ENCODE measurements around the gene PDX1. TPM values are rescaled to one million over a fixed set of nuclear protein-coding genes. Genes with fewer than 3 reads are reported as not detected.

Gene PDX1
- total RNA-seq, 1 experiment from 2014 or later = not detected

DNA sequence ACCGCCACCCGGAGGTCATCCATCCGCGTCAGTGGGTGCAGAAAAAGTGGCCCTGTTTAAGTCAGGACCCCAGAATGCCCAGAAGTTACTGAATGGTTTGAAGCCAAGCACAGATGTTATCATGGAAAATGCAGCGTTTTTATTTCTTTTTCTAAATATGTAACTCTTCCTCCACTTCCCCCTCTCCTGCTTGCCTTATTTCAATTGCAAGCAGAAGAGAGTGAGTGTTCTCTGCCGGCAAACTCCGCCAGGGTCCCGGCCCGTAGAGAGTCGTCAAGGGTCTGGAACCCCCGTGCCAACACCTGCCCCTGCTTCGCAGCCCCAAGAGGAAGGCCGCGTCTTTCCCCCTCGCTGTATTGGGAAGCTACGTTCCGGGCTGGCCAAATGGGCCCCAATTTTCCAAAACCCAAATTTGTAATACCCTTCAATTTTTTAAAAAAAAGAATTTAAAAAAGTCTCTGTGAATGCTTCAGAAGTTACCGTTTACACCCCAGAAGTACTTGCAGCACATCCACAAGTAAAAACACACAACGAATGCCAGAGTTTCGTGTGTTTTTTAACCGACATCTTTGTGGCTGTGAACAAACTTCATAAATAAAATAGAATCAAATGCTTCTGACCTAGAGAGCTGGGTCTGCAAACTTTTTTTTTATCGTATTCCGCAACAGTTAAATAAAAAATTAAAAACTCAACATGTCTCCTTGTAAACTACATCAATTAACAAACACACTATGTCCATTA is 712 bp upstream of the PDX1 start:
- Histone ChIP-seq H3K9me3 (replicated peaks) (no peaks in the 10 kb centered on the region), H3K36me3 (no peaks in the 10 kb centered on the region), H3K27me3 (no peaks in the 10 kb centered on the region), H3K4me3 (no peak overlapping the region), H3K27ac (no peak overlapping the region), H3K4me1 (no peaks in the 10 kb centered on the region)
- no peak for DNase-seq

DNA sequence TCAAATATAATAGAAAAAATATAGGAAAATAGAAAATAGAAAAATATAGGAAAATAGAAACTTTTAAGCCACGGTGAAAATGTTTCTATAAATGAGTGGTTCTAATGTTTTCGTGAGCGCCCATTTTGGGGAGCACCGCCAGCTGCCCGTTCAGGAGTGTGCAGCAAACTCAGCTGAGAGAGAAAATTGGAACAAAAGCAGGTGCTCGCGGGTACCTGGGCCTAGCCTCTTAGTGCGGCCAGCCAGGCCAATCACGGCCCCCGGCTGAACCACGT is 204 bp upstream of the PDX1 start:
- H3K36me3 ChIP-seq = no peaks in the 10 kb centered on the region
- no peak for DNase-seq
- no peaks in the 10 kb centered on the region for H3K27me3 ChIP-seq
- no peak overlapping the region for H3K27ac ChIP-seq
- no peaks in the 10 kb centered on the region for H3K9me3 ChIP-seq (replicated peaks)
- no peak overlapping the region for H3K4me3 ChIP-seq
- no peaks in the 10 kb centered on the region for H3K4me1 ChIP-seq

DNA sequence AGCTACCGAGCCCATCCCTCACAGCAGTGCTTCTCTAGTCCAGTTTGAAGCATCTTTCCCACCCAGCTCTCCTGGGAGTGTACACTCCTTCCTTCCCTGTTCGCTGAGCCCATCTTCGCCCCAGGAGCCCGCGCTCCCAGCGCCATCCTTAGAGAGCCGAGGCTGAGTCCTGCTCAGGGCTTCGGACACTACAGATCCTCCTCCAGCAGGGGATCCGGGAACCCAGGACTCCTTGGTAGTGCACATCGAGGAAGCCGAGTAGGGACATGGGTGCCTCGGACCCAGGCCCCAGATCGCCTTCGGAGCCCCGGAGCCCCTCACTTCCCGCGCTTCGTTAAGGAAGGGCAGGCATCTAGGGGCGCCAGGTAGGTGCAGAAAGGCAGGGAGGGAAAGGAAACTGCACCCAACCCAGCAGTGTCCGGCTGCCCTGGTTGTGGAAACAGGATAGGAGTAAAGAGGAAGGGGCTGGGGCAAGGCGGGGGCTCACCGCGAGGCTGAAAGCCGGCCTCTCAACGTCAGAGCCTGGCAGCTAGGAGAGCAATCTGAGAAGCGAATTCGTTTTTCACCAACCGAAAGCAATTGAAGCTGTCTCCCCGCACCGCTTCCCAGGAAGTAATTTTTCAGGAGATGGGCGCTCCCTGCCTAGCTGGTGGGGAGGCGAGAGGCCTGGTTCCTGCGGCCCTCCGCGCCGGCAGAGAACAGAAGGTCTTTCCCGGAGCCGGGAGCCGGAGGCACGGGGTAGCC is 1.0 kb downstream of the PDX1 start:
- no peak for DNase-seq
- Histone ChIP-seq H3K36me3 (no peaks in the 10 kb centered on the region), H3K4me3 (no peak overlapping the region), H3K9me3 (replicated peaks) (no peaks in the 10 kb centered on the region), H3K27ac (no peak overlapping the region), H3K4me1 (no peaks in the 10 kb centered on the region), H3K27me3 (peaks cover 3% of the 10 kb centered on the region; the same call in 1 of the 2 replicates)

DNA sequence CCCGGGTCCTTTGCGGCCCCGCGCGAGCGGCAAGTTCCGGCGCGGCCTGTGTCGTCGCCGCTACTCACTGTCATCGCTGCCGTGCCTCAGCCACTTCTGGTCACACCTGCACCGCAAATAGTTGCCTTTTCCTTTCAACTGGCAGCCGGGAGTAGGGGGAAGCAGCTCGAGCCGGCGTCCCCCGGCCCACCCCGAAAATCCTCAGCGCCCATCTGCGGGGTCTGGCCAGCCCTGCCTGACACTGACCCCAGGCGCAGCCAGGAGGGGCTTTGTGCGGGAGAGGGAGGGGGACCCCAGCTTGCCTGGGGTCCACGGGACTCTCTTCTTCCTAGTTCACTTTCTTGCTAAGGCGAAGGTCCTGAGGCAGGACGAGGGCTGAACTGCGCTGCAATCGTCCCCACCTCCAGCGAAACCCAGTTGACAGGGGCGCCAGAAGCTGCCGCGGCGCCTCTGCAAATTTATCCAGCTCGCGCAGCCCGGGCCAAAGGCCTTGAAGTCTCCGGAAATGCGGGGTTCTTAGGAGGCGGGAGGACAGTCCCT is 1.7 kb downstream of the PDX1 start:
- no peak for DNase-seq
- Histone ChIP-seq H3K4me1 (no peaks in the 10 kb centered on the region), H3K27me3 (peaks cover 7% of the 10 kb centered on the region), H3K9me3 (replicated peaks) (no peaks in the 10 kb centered on the region), H3K36me3 (no peaks in the 10 kb centered on the region), H3K4me3 (no peak overlapping the region), H3K27ac (no peak overlapping the region)

DNA sequence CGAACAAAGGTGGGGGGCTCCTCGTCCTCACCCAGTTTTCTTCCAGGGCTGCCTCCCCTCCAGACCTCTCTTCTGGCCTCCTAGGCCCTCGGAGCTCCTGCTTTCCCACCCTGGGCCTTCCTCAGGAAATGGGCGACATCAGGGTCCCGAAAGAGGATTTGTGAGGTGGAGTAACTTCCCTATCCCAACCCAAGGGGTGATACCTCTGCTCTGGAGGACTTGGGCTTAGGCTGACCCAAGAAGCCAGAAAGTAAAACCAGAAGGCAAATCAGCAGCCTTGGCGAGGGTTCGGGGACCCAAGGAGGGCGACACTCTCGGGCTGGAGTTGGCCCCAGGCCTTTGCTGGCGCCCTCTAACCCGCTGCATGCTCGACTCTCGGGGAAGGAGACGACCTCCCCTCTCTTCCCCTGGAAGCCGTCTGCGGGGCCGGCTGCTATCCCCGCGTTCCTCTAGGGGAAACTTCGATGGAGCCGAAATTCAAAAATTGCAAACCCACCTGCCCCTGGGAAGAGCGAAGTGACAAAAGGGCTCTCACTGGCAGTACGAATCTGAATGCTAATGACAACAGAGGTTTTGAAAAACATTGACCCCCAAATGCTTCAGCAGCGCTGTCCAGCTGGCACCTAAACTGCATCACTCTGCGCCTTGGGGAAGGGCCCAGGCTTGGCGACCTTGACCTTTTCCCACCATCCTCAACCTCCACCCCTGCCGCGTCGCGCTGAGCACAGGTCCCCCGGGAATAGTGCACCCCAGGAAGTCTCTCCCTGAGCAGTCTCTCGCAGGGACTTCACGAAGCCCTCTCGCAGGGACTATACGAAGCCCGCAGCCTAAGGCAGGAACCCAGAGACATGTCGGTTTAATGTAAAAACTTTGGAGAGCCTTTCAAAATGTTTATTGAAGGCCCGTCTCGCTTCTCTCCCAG is 2.4 kb downstream of the PDX1 start:
- Histone ChIP-seq H3K27ac (no peak overlapping the region), H3K4me1 (no peaks in the 10 kb centered on the region), H3K27me3 (peaks cover 14% of the 10 kb centered on the region), H3K36me3 (no peaks in the 10 kb centered on the region), H3K9me3 (replicated peaks) (no peaks in the 10 kb centered on the region), H3K4me3 (no peak overlapping the region)
- DNase-seq = no peak

DNA sequence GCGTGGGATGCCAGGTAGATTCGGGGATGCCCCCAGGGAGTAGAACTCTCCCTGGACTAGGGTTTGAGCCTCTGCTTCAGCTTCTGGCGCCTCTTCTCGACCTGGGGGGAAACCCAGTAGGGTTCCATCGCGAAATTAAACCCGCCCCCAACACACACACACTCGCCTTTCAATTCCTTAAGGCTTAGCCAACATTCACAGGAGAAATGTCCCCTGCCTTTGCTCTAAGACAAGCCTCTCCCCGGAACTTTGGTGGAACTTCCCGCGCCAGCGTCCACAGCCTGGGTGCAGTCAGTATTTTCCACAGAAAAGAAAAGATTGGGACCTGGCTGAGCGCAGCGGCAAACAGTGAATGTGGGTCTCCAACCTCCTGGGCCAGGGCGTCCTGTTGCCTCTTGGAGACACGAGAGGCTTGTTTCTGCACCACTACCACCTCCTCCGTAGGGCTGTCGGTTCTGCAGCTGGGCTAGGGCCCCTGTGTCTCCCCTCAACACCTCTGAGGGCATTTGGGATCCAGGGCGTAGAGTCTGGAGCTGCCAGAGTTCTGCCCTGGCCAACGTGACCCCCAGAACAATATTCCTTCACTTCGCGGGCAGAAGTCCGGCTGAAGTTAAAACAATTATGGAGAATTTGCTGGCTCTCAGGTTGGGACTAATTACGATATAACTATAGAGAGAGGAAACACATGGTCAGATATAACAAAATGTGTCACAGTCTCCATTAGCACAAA is 3.2 kb downstream of the PDX1 start:
- no peak for DNase-seq
- H3K4me1 ChIP-seq = no peaks in the 10 kb centered on the region

DNA sequence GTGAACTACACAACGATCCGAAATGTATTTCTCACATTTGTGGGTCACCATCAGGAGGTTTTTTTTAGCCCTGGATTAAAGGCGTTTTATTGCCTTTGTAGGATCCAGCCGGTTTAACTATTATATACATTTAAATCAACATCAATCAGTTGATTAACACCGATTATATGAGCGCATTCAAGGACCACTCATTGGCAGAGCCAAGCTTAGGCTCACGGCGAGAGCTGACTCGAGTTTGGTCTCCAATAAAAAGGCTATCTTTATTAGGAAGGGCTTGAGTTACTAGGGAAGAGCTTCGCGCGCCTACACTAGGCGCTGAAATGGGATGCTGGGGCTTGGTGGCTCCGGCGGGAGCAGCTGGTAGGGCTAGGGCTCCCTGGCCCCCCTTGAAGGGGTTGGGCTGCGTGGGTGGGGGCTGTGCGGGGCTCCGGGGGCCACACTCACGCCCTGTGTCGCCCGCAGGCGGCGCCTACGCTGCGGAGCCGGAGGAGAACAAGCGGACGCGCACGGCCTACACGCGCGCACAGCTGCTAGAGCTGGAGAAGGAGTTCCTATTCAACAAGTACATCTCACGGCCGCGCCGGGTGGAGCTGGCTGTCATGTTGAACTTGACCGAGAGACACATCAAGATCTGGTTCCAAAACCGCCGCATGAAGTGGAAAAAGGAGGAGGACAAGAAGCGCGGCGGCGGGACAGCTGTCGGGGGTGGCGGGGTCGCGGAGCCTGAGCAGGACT is 4.2 kb downstream of the PDX1 start:
- Histone ChIP-seq H3K4me1 (no peaks in the 10 kb centered on the region), H3K27me3 (peaks cover 14% of the 10 kb centered on the region), H3K9me3 (replicated peaks) (no peaks in the 10 kb centered on the region), H3K27ac (no peak overlapping the region), H3K4me3 (no peak overlapping the region), H3K36me3 (no peaks in the 10 kb centered on the region)
- DNase-seq = no peak

More for the DNA sequence above, 3.2 kb downstream of the PDX1 start:
- Histone ChIP-seq H3K27ac (no peak overlapping the region), H3K4me3 (no peak overlapping the region), H3K9me3 (replicated peaks) (no peaks in the 10 kb centered on the region), H3K27me3 (peaks cover 14% of the 10 kb centered on the region), H3K36me3 (no peaks in the 10 kb centered on the region)

DNA sequence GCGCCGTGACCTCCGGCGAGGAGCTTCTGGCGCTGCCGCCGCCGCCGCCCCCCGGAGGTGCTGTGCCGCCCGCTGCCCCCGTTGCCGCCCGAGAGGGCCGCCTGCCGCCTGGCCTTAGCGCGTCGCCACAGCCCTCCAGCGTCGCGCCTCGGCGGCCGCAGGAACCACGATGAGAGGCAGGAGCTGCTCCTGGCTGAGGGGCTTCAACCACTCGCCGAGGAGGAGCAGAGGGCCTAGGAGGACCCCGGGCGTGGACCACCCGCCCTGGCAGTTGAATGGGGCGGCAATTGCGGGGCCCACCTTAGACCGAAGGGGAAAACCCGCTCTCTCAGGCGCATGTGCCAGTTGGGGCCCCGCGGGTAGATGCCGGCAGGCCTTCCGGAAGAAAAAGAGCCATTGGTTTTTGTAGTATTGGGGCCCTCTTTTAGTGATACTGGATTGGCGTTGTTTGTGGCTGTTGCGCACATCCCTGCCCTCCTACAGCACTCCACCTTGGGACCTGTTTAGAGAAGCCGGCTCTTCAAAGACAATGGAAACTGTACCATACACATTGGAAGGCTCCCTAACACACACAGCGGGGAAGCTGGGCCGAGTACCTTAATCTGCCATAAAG is 4.8 kb downstream of the PDX1 start:
- H3K4me1 ChIP-seq = no peaks in the 10 kb centered on the region
- H3K4me3 ChIP-seq = no peak overlapping the region
- no peaks in the 10 kb centered on the region for H3K36me3 ChIP-seq
- H3K9me3 ChIP-seq (replicated peaks) = no peaks in the 10 kb centered on the region
- DNase-seq = no peak
- H3K27ac ChIP-seq = no peak overlapping the region
- H3K27me3 ChIP-seq = peaks cover 14% of the 10 kb centered on the region

DNA sequence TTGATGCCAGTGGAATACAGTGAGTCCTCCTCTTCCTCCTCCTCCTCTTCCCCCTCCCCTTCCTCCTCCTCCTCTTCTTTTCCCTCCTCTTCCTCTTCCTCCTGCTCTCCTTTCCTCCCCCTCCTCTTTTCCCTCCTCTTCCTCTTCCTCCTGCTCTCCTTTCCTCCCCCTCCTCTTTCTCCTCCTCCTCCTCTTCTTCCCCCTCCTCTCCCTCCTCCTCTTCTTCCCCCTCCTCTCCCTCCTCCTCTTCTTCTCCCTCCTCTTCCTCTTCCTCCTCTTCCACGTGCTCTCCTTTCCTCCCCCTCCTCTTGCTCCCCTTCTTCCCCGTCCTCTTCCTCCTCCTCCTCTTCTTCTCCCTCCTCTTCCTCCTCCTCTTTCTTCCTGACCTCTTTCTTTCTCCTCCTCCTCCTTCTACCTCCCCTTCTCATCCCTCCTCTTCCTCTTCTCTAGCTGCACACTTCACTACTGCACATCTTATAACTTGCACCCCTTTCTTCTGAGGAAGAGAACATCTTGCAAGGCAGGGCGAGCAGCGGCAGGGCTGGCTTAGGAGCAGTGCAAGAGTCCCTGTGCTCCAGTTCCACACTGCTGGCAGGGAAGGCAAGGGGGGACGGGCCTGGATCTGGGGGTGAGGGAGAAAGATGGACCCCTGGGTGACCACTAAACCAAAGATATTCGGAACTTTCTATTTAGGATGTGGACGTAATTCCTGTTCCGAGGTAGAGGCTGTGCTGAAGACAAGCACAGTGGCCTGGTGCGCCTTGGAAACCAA is 5.6 kb downstream of the PDX1 start:
- Histone ChIP-seq H3K4me1 (no peaks in the 10 kb centered on the region), H3K27me3 (peaks cover 14% of the 10 kb centered on the region), H3K27ac (no peak overlapping the region), H3K4me3 (no peak overlapping the region), H3K36me3 (no peaks in the 10 kb centered on the region), H3K9me3 (replicated peaks) (no peaks in the 10 kb centered on the region)
- no peak for DNase-seq

DNA sequence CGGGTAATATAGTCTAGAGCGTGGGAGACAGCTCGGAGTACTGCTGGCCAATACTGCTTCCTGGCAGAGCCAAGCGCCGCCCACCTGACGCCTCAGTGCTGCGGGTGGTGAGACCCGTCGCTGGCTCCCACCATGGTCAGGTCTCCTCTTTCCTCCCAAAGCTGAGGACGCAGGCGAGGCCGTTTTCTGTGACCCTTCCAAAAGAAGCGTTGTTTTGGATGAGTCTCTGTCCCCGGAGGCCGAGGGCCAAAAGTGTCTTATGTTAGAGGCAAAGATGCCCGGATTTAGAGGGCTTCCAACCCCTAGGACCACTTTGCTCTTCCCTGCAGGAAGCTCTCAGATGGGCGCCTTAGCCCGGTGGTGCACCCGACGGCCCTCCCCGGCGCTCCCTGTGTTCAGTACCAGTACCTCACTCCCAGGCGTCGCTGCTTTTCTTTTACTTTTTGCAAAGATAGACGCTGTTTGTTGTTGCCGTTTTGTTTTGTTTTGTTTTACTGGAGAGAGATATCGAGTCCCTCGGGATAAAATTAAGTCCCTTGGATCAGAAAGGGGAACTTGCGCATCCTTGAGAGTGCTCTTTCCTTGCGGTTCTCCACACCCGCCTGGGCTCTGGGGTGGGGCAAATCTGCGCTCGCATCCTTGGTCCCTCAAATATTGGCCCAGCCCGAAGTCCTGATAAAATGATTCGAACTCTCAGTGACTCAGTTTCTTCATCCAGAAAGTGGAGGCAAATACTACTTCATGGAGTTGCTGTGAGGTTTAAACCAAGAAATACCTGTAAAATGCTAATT is 7.0 kb downstream of the PDX1 start:
- Histone ChIP-seq H3K4me3 (no peak overlapping the region), H3K27ac (no peak overlapping the region), H3K27me3 (peaks cover 14% of the 10 kb centered on the region), H3K4me1 (no peaks in the 10 kb centered on the region), H3K9me3 (replicated peaks) (no peaks in the 10 kb centered on the region), H3K36me3 (no peaks in the 10 kb centered on the region)
- DNase-seq = no peak

DNA sequence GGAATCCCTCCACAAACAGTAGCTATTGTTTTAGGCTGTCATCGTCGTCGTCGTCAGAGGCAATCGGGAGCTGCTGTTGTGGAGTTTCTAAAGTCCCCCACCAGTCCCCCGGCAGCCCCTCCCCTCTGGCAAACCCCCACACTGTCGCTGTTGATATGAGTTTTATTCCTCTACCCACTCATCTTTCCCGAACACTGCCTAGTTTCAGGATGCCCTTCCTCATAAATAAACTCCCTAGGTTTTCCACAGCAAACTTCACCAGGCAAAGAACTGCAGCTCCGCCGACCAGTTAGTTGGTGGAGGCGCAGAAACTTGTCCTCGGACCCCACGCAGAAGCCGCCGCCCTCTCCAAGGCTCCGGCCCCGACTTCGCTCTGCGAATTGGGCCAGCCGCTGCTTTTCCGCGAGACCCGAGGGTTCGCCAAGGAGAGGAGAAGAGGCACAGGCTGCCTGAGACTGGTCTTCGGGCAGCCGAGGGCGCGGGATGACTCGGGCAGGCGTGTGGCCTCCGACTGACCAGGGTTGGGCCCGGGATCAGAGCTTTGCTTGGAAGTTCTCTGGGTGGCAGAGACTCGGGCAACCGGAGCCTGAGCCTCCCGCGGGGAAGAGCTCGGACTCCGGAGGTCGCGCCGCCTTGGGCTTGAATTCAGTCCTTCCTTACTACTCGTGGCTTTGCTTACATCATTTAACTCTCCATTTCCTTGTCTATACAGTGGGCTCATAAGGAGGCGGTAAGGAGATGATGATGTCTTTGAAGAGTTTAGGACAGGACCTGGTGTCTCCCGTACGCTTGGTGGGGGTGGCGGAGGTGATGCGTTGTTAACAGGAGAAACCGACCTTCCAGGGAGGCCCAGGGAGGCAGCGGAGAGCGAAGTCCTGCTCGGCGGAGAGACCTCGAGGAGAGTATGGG is 7.9 kb downstream of the PDX1 start:
- Histone ChIP-seq H3K9me3 (replicated peaks) (no peaks in the 10 kb centered on the region), H3K4me1 (no peaks in the 10 kb centered on the region), H3K27me3 (peaks cover 14% of the 10 kb centered on the region), H3K27ac (no peak overlapping the region), H3K36me3 (no peaks in the 10 kb centered on the region), H3K4me3 (no peak overlapping the region)
- DNase-seq = no peak
